HEK293T (cell line): ENCODE data around the gene RCOR3.

Experiments used
- CTCF ChIA-PET: fragments of 350-600 bp; formaldehyde crosslinking; extraction: SDS; loops from one replicate; lab custom pipeline; 2021; ENCODE audit warnings: antibody characterized with exemption, inconsistent platforms; lab: Yijun Ruan, JAX
- POLR2A ChIA-PET: fragments of 350-600 bp; formaldehyde crosslinking; extraction: SDS; loops from one replicate; lab custom pipeline; 2020; ENCODE audit warnings: antibody characterized with exemption, inconsistent platforms; lab: Yijun Ruan, JAX
- DNase-seq: peaks from one replicate; pipeline ENCODE4 v3.0.0; 2012; ENCODE audit warnings: mixed read lengths; ENCODE audit errors: extremely low spot score
- ARNT ChIP-seq: fragments of 450-650 bp; IDR thresholded peaks from 2 replicates; pipeline ENCODE4 v1.6.1; 2017; ENCODE audit warnings: mild to moderate bottlenecking
- BHLHE40 ChIP-seq: fragments of 450-650 bp; IDR thresholded peaks from 2 replicates; pipeline ENCODE4 v1.6.1; 2016; ENCODE audit warnings: mild to moderate bottlenecking, moderate library complexity, borderline replicate concordance
- CTBP1 ChIP-seq: fragments of 450-650 bp; IDR thresholded peaks from 2 replicates; pipeline ENCODE4 v1.6.1; 2016; ENCODE audit warnings: borderline replicate concordance
- ELF4 ChIP-seq: fragments of 450-650 bp; IDR thresholded peaks from 2 replicates; pipeline ENCODE4 v1.6.1; 2017; ENCODE audit warnings: antibody characterized with exemption
- FOXA1 ChIP-seq: fragments of 450-650 bp; IDR thresholded peaks from 2 replicates; pipeline ENCODE4 v1.6.1; 2016; ENCODE audit warnings: mild to moderate bottlenecking
- FOXK2 ChIP-seq: fragments of 450-650 bp; IDR thresholded peaks from 2 replicates; pipeline ENCODE4 v1.6.1; 2016; ENCODE audit warnings: mild to moderate bottlenecking
- FOXM1 ChIP-seq: fragments of 450-650 bp; IDR thresholded peaks from 2 replicates; pipeline ENCODE4 v1.6.1; 2017; ENCODE audit warnings: mild to moderate bottlenecking, borderline replicate concordance
- HDGF ChIP-seq: fragments of 450-650 bp; IDR thresholded peaks from 2 replicates; pipeline ENCODE4 v1.6.1; 2017; ENCODE audit warnings: antibody characterized with exemption, borderline replicate concordance
- L3MBTL2 ChIP-seq: fragments of 450-650 bp; conservative IDR thresholded peaks from 2 replicates; pipeline ENCODE4 v1.6.1; 2016; ENCODE audit warnings: mild to moderate bottlenecking
- LEF1 ChIP-seq: fragments of 450-650 bp; IDR thresholded peaks from 2 replicates; pipeline ENCODE4 v1.6.1; 2017; ENCODE audit warnings: mild to moderate bottlenecking, borderline replicate concordance
- NFRKB ChIP-seq: fragments of 450-650 bp; IDR thresholded peaks from 2 replicates; pipeline ENCODE4 v1.6.1; 2016; ENCODE audit warnings: mild to moderate bottlenecking, moderate library complexity
- SP1 ChIP-seq: fragments of 450-650 bp; IDR thresholded peaks from 2 replicates; pipeline ENCODE4 v1.6.1; 2017
- SUZ12 ChIP-seq: fragments of 450-650 bp; IDR thresholded peaks from 2 replicates; pipeline ENCODE4 v1.6.1; 2016; ENCODE audit warnings: mild to moderate bottlenecking
- TARDBP ChIP-seq: fragments of 450-650 bp; IDR thresholded peaks from 2 replicates; pipeline ENCODE4 v1.6.1; 2016
- ZNF384 ChIP-seq: fragments of 450-650 bp; IDR thresholded peaks from 2 replicates; pipeline ENCODE4 v1.6.1; 2016
- TF ChIP-seq, protein P1 (sequence below): fragments of 450-650 bp; IDR thresholded peaks from 2 replicates; pipeline ENCODE4 v1.6.1; 2016

RCOR3 gene

DNA sequence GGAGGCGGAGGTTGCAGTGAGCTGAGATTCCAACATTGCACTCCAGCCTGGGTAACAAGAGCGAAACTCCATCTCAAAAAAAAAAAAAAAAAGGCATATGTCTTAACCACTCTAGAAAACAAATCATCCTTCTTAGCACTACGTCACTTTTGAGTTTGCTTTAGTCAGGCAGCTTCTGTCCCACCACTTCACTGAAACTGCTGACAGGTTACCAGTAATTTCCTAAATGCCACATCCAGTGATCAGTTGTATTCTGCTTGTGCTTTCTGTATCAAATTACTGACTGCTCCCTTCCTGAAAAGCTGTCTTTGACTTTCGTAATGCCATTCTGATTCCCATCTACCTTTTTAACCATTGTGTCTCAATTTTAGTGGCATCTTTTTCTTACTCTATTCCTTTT lies 21.7 kb downstream of the RCOR3 start:
- CTCF ChIA-PET = no interaction called here
- POLR2A ChIA-PET = no interaction called here
- no peak for DNase-seq
- no peak for TF ChIP-seq SP1
- TF ChIP-seq FOXA1 = no peak
- TF ChIP-seq ELF4 = no peak
- TF ChIP-seq NFRKB = no peak
- TF ChIP-seq LEF1 = no peak
- no peak for TF ChIP-seq SUZ12
- TF ChIP-seq FOXK2 = no peak
- TF ChIP-seq, protein P1, sequence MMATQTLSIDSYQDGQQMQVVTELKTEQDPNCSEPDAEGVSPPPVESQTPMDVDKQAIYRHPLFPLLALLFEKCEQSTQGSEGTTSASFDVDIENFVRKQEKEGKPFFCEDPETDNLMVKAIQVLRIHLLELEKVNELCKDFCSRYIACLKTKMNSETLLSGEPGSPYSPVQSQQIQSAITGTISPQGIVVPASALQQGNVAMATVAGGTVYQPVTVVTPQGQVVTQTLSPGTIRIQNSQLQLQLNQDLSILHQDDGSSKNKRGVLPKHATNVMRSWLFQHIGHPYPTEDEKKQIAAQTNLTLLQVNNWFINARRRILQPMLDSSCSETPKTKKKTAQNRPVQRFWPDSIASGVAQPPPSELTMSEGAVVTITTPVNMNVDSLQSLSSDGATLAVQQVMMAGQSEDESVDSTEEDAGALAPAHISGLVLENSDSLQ = no peak
- no peak for TF ChIP-seq L3MBTL2
- TF ChIP-seq ARNT = no peak
- TF ChIP-seq ZNF384 = no peak
- TF ChIP-seq TARDBP = no peak
- no peak for TF ChIP-seq BHLHE40
- no peak for TF ChIP-seq FOXM1
- TF ChIP-seq HDGF = no peak
- no peak for TF ChIP-seq CTBP1

DNA sequence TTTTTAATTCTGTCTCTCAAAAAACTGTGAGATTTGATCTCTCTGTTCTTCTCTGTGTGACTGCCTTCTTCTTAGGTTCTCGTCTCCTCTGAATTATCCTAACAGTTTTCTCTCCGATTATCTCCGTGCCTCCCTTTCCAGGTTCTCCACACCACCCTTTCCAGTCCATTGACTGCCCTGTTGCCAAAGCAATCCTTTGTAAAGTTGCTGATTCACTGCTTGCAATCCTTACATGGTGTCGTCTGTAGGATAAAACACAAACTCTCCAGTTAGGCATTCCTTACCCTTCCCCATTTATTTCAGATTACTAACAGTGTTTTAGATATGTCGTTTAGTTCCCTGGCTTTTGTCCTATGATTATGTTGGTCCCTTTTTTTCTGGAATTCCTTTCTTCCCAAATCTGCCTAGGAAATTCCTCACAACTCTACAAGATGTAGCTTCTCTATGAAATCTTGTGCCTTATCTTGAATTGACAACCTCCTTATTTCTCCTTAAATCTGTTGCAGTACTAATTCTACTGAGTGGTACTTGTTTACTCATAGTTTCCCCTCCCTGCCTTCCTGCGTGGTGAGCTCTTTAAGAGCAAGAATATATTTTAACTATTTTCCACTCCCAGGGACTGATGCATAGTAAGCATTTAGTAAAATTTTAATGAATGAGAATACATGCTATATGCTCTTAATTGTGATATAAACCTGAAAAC lies 22.3 kb downstream of the RCOR3 start:
- TF ChIP-seq SP1 (no peak), SUZ12 (no peak), L3MBTL2 (no peak), BHLHE40 (no peak), FOXK2 (no peak), ARNT (no peak), LEF1 (no peak), HDGF (no peak), ELF4 (no peak), NFRKB (no peak), FOXA1 (no peak), FOXM1 (no peak), TARDBP (no peak), ZNF384 (no peak), CTBP1 (no peak)
- TF ChIP-seq, protein P1 = no peak
- CTCF ChIA-PET = no interaction called here
- DNase-seq = no peak
- POLR2A ChIA-PET = no interaction called here

DNA sequence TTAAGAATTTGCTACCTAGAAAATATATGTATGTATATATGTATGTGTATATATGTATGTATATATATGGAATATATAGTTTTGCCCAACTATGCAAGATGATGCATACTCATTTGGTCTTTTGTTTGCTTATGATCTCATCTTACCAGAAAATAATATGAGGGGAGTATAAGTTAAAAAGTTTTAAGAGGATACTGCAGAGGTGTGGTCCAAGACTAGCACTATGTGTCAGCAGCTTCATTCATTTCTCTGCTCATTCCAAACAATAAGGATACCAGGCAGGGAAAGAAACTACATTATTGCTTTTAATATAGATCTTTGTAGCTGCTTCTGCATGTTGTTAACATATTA lies 22.8 kb downstream of the RCOR3 start:
- ChIA-PET POLR2A (no interaction called here), CTCF (no interaction called here)
- no peak for DNase-seq
- TF ChIP-seq CTBP1 (no peak), SUZ12 (no peak), NFRKB (no peak), FOXM1 (no peak), LEF1 (no peak), L3MBTL2 (no peak), HDGF (no peak), FOXA1 (no peak), BHLHE40 (no peak), TARDBP (no peak), FOXK2 (no peak), ELF4 (no peak), ARNT (no peak), ZNF384 (no peak), SP1 (no peak)
- TF ChIP-seq, protein P1 = no peak

DNA sequence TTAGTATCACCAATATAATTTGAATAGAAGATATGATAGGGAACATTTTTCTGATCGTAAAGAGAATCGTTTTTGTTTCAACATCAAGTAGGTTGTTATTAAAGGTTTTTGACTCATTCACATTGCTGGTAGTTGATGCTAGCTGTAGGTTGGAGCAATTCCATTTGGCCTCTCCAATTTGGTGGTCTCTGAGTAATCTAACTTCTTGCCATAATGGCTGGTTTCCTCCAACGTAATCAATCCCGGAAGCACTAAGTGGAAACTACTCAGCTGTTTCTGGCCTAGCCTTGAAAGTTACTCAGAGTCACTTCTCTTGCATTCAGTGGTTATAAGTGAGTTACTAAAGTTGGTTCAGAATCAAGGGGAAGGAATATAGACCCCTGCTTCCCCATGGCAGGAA lies 26.0 kb downstream of the RCOR3 start:
- TF ChIP-seq BHLHE40 = no peak
- TF ChIP-seq ZNF384 = no peak
- TF ChIP-seq, protein P1 = no peak
- no peak for TF ChIP-seq FOXA1
- TF ChIP-seq CTBP1 = no peak
- TF ChIP-seq TARDBP = no peak
- no peak for TF ChIP-seq ELF4
- no peak for TF ChIP-seq LEF1
- TF ChIP-seq FOXM1 = no peak
- TF ChIP-seq HDGF = no peak
- TF ChIP-seq ARNT = no peak
- no peak for TF ChIP-seq NFRKB
- TF ChIP-seq FOXK2 = no peak
- no peak for TF ChIP-seq SUZ12
- no peak for TF ChIP-seq SP1
- ChIA-PET CTCF (no interaction called here), POLR2A (no interaction called here)
- no peak for DNase-seq

DNA sequence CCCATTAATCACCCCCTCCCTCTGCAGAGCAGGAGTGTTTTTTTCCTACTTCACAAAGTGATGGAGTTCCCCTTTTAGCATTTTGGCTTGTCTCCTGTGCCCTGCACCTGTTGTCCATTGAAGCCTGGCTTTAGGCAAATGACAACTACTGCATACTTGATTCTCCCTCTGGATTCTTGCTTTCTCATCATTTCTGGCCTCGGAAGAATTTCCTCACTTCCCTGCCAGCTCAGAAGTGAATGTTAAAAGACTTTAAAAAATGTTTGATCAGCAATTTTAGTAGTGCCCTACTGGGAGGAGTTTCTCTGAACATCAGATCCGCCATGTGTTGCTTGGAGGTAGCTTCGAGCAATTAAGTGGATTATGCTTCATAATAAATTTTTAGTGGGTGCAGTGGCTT lies 28.1 kb downstream of the RCOR3 start:
- ChIA-PET CTCF (no interaction called here), POLR2A (no interaction called here)
- DNase-seq = no peak
- TF ChIP-seq BHLHE40 (no peak), LEF1 (no peak), HDGF (no peak), ELF4 (no peak), ARNT (no peak), FOXM1 (no peak)
